Fibroblast of skin of right biceps (primary cell): ENCODE results near the gene TMEM132A.

Experiments used
- DNase-seq: peaks from one replicate; pipeline ENCODE4 v3.0.0-alpha.2; 2013

TMEM132A gene

GRCh38 chr11:60939301-60939700 lies 15.0 kb downstream of the TMEM132A start:
- no peak for DNase-seq

GRCh38 chr11:60939855-60940254 lies 15.6 kb downstream of the TMEM132A start:
- DNase-seq: no peak

GRCh38 chr11:60941371-60942119 lies 17.3 kb downstream of the TMEM132A start:
- DNase-seq: no peak

- DNase-seq: no peak
Observed at GRCh38 chr11:60942219-60942618, 18.0 kb downstream of the TMEM132A start.

- DNase-seq: no peak
Observed at GRCh38 chr11:60942970-60943565, 18.8 kb downstream of the TMEM132A start.

GRCh38 chr11:60944490-60945294 lies 20.4 kb downstream of the TMEM132A start:
- no peak for DNase-seq

- DNase-seq: no peak
Observed at GRCh38 chr11:60945295-60945667, 21.0 kb downstream of the TMEM132A start.

- DNase-seq: no peak
Observed at GRCh38 chr11:60946601-60947264, 22.5 kb downstream of the TMEM132A start.

GRCh38 chr11:60947700-60948099 lies 23.4 kb downstream of the TMEM132A start:
- no peak for DNase-seq

- no peak for DNase-seq
Observed at GRCh38 chr11:60948250-60948649, 24.0 kb downstream of the TMEM132A start.

GRCh38 chr11:60950024-60950423 lies 25.8 kb downstream of the TMEM132A start:
- DNase-seq: no peak

GRCh38 chr11:60950933-60951605 lies 26.8 kb downstream of the TMEM132A start:
- no peak for DNase-seq

- DNase-seq: no peak
Observed at GRCh38 chr11:60951606-60951903, 27.3 kb downstream of the TMEM132A start.

GRCh38 chr11:60951904-60952741 lies 27.9 kb downstream of the TMEM132A start, which contains the start of gene SLC15A3:
Gene SLC15A3, minus strand, starts transcription at chr11:60952176. Its CDS starts 625 bp downstream, at chr11:60951551.
- DNase-seq: peak; percentile 33

- DNase-seq: no peak
Observed at GRCh38 chr11:60952742-60953170, 28.5 kb downstream of the TMEM132A start.

GRCh38 chr11:60953781-60954180 lies 29.5 kb downstream of the TMEM132A start:
- peak; percentile 39 for DNase-seq

- no peak for DNase-seq
Observed at GRCh38 chr11:60954421-60954820, 30.2 kb downstream of the TMEM132A start.

- no peak for DNase-seq
Observed at GRCh38 chr11:60955571-60955970, 31.3 kb downstream of the TMEM132A start.

GRCh38 chr11:60957188-60957587 lies 32.9 kb downstream of the TMEM132A start:
- DNase-seq: peak; percentile 22

GRCh38 chr11:60959431-60959830 lies 35.2 kb downstream of the TMEM132A start:
- DNase-seq: peak; percentile 43

- no peak for DNase-seq
Observed at GRCh38 chr11:60960405-60960804, 36.1 kb downstream of the TMEM132A start.

GRCh38 chr11:60964801-60965200 lies 40.5 kb downstream of the TMEM132A start:
- no peak for DNase-seq
